ENCODE results near the gene PXK. TPM values are rescaled to one million over a fixed set of nuclear protein-coding genes. Genes with fewer than 3 reads are reported as not detected.

The PXK gene
- total RNA-seq, 2 donors from 2014 or later: 16.0 to 22.0 TPM

DNA sequence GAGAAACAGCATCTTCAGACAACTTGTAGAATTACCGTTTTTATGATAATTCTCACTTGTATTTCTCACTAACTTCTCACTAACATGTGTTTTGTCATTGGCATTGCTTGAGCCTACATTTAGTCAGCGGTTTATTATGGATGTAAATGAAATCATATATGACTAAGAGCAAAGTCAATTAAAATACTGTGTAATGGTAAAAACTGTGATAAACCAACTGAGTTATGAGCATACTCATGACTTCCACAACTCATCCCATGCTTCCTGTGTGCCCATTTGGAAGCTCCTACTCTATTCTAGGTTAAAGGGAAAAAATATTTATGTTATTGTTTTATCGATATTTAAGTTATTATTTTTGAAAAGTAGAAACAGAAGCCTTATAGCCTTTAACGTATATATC lies 12.8 kb downstream of the PXK start:
- Histone ChIP-seq H3K27ac (ENCODE audit: low read depth, low read length) (no peak overlapping the region), H3K27me3 (ENCODE audit: control insufficient read depth, insufficient read depth, low read length, poor library complexity, severe bottlenecking) (no peaks in the 10 kb centered on the region), H3K9ac (ENCODE audit: extremely low read depth, low read length, poor library complexity, severe bottlenecking) (no peak overlapping the region), H3K9me3 (ENCODE audit: control insufficient read depth, low read length) (no peaks in the 10 kb centered on the region), H3K4me3 (ENCODE audit: low read length) (no peak overlapping the region), H3K4me1 (ENCODE audit: control insufficient read depth, insufficient read depth, low read length) (no peaks in the 10 kb centered on the region), H3K36me3 (ENCODE audit: control insufficient read depth, insufficient read depth, low read length) (no peaks in the 10 kb centered on the region)
- H3K36me3 Mint-ChIP-seq (ENCODE audit: low read depth): no peaks in the 10 kb centered on the region
- no peak for TF ChIP-seq CTCF (conservative IDR thresholded peaks at IDR 0.05)
- DNase-seq: no peak
- H3K27ac Mint-ChIP-seq: no peak overlapping the region
- 85 to 93% methylated on average over 3 to 4 of the region's 4 CpGs for WGBS, 2 experiments (ENCODE audit: insufficient coverage in 1 of 2, insufficient read length in 1 of 2)
- no peaks in the 10 kb centered on the region for H3K9me3 Mint-ChIP-seq
- H3K4me1 Mint-ChIP-seq: no peaks in the 10 kb centered on the region
- H3K4me3 Mint-ChIP-seq: no peak overlapping the region
- no peaks in the 10 kb centered on the region for H3K27me3 Mint-ChIP-seq (ENCODE audit: insufficient read depth)

GRCh38 chr3:58346368-58346767 lies 13.7 kb downstream of the PXK start:
- Mint-ChIP-seq H3K36me3 (ENCODE audit: low read depth) (no peaks in the 10 kb centered on the region), H3K27ac (no peak overlapping the region), H3K4me3 (no peak overlapping the region), H3K27me3 (ENCODE audit: insufficient read depth) (no peaks in the 10 kb centered on the region), H3K4me1 (no peaks in the 10 kb centered on the region), H3K9me3 (no peaks in the 10 kb centered on the region)
- Histone ChIP-seq H3K9ac (ENCODE audit: extremely low read depth, low read length, poor library complexity, severe bottlenecking) (no peak overlapping the region), H3K27me3 (ENCODE audit: control insufficient read depth, insufficient read depth, low read length, poor library complexity, severe bottlenecking) (no peaks in the 10 kb centered on the region), H3K27ac (ENCODE audit: low read depth, low read length) (no peak overlapping the region), H3K4me3 (ENCODE audit: low read length) (no peak overlapping the region), H3K9me3 (ENCODE audit: control insufficient read depth, low read length) (no peaks in the 10 kb centered on the region), H3K36me3 (ENCODE audit: control insufficient read depth, insufficient read depth, low read length) (no peaks in the 10 kb centered on the region), H3K4me1 (ENCODE audit: control insufficient read depth, insufficient read depth, low read length) (no peaks in the 10 kb centered on the region)
- no peak for TF ChIP-seq CTCF (conservative IDR thresholded peaks at IDR 0.05)
- DNase-seq: no peak
- 90% methylated on average over 2 of the region's 2 CpGs; no CpG with 5 or more reads in 1 of the 2 experiments for WGBS, 2 experiments (ENCODE audit: insufficient coverage in 1 of 2, insufficient read length in 1 of 2)

GRCh38 chr3:58347984-58348383 lies 15.3 kb downstream of the PXK start:
- peaks cover 2% of the 10 kb centered on the region for H3K4me1 ChIP-seq (ENCODE audit: control insufficient read depth, insufficient read depth, low read length)
- 97% methylated on average over 3 to 7 of the region's 7 CpGs for WGBS, 2 experiments (ENCODE audit: insufficient coverage in 1 of 2, insufficient read length in 1 of 2)

More at GRCh38 chr3:58347984-58348383, 15.3 kb downstream of the PXK start:
- Mint-ChIP-seq H3K36me3 (ENCODE audit: low read depth) (no peaks in the 10 kb centered on the region), H3K27me3 (ENCODE audit: insufficient read depth) (no peaks in the 10 kb centered on the region), H3K27ac (no peak overlapping the region), H3K4me1 (peaks cover 8% of the 10 kb centered on the region), H3K4me3 (no peak overlapping the region), H3K9me3 (no peaks in the 10 kb centered on the region)
- Histone ChIP-seq H3K4me3 (ENCODE audit: low read length) (no peak overlapping the region), H3K27ac (ENCODE audit: low read depth, low read length) (no peak overlapping the region), H3K36me3 (ENCODE audit: control insufficient read depth, insufficient read depth, low read length) (no peaks in the 10 kb centered on the region), H3K9ac (ENCODE audit: extremely low read depth, low read length, poor library complexity, severe bottlenecking) (no peak overlapping the region), H3K9me3 (ENCODE audit: control insufficient read depth, low read length) (no peaks in the 10 kb centered on the region), H3K27me3 (ENCODE audit: control insufficient read depth, insufficient read depth, low read length, poor library complexity, severe bottlenecking) (no peaks in the 10 kb centered on the region)
- no peak for TF ChIP-seq CTCF (conservative IDR thresholded peaks at IDR 0.05)
- no peak for DNase-seq

Data from endodermal cell (in vitro differentiated cells).